ENCODE measurements around the gene MRPL14. TPM values are rescaled to one million over a fixed set of nuclear protein-coding genes. Genes with fewer than 3 reads are reported as not detected.

MRPL14 gene
- total RNA-seq, 1 experiment from 2014 or later: 69.6 TPM

- intact Hi-C loops (cut with micrococcal nuclease): loop anchor here (1.0 to 5.0 kb wide), 3 partner anchors 62 to 165 kb away; partner anchors contain the start of gene SLC35B2
- Histone ChIP-seq H3K36me3 (ENCODE audit: control insufficient read depth in 1 of 2, insufficient read depth in 2 of 2, low read length in 2 of 2) (no peaks in the 10 kb centered on the region), H3K27me3 (ENCODE audit: insufficient read depth, low read length) (no peaks in the 10 kb centered on the region; the same call in 1 of the 2 replicates), H3K79me2 (ENCODE audit: insufficient read depth, low read length) (no peaks in the 10 kb centered on the region), H3K4me3 (replicated peaks in 1 of 2; ENCODE audit: low read depth in 1 of 2, low read length in 2 of 2) (no peak overlapping the region), H3K4me2 (ENCODE audit: low read length) (peak overlapping the region; percentile 8; the same call in 1 of the 2 replicates), H2AFZ (ENCODE audit: low read depth, low read length, poor library complexity, severe bottlenecking) (peak overlapping the region; percentile 5), H4K20me1 (ENCODE audit: insufficient read depth) (no peaks in the 10 kb centered on the region), H3K9me3 (ENCODE audit: control insufficient read depth in 1 of 2, insufficient read depth in 1 of 2, low read depth in 1 of 2, low read length in 2 of 2) (no peaks in the 10 kb centered on the region), H3K4me1 (ENCODE audit: control insufficient read depth in 1 of 2, insufficient read depth in 2 of 2, low read length in 2 of 2) (peaks cover 3 to 20% of the 10 kb centered on the region in 2 experiments; a peak in 3 of 4 replicates), H3K9me2 (ENCODE audit: insufficient read depth) (no peaks in the 10 kb centered on the region), H3K27ac (ENCODE audit: low read depth, low read length) (no peak overlapping the region), H3K9ac (ENCODE audit: low read length) (no peak overlapping the region)
- ChIA-PET CTCF (interaction anchor here (0.6 to 1.9 kb wide), 14 partner anchors 11 to 167 kb away, joined by 3 to 8 read pairs (median 5); partner anchors contain the start of gene SLC29A1), RAD21 (ENCODE audit: low non-redundant PET in 1 of 2, low total read pairs in 2 of 2, uncharacterized antibody in 2 of 2, unreplicated experiment in 2 of 2) (interaction anchor here in 1 of 2 experiments (0.5 to 1.3 kb wide), 3 partner anchors 28 to 85 kb away, joined by 3 to 4 read pairs (median 3); partner anchors contain the start of gene SLC35B2), POLR2A (interaction anchor here (1.6 to 1.7 kb wide), 2 partner anchors 75 to 85 kb away, joined by 6 to 7 read pairs; partner anchors contain the start of genes HSP90AB1 and SLC35B2)
- TF ChIP-seq CBX3 (IDR thresholded peaks at IDR 0.05; ENCODE audit: low read depth) (no peak), MAX (IDR thresholded peaks at IDR 0.05) (no peak), ZFX (IDR thresholded peaks at IDR 0.05) (no peak), SRF (IDR thresholded peaks at IDR 0.05; ENCODE audit: low read depth) (no peak), RAD21 (IDR thresholded peaks at IDR 0.05; ENCODE audit: low read depth) (no peak), JUND (IDR thresholded peaks at IDR 0.05) (no peak), ELF1 (IDR thresholded peaks at IDR 0.05; ENCODE audit: borderline replicate concordance, low read depth) (no peak), ATF3 (IDR thresholded peaks at IDR 0.05) (no peak)
- no peak; the same call in 1 of the 2 replicates for ATAC-seq
- DNase-seq (ENCODE audit: low read depth, low spot score): no peak
- BruUV-seq (replicated peaks): no TSS peak
Observed at GRCh38 chr6:44171899-44172546, 44.8 kb upstream of the MRPL14 start.

Data from HCT116 (cell line).